K562 (cell line): Measurements from ENCODE around the gene CHST7. TPM values are rescaled to one million over a fixed set of nuclear protein-coding genes. Genes with fewer than 3 reads are reported as not detected.

Source experiments
- ARNT ChIP-seq, 2 experiments: fragments of 450-650 bp; IDR thresholded peaks; 2 replicates each; pipeline ENCODE4 v1.6.1; 2016; ENCODE audit warnings: mild to moderate bottlenecking in 1 of 2
- CREB5 ChIP-seq: fragments of 250-450 bp; sonication (Bioruptor Pico); IDR thresholded peaks from 2 replicates; pipeline ENCODE4 v1.5.0; 2020; ENCODE audit warnings: mild to moderate bottlenecking
- CTCFL ChIP-seq: IDR thresholded peaks from 2 replicates; pipeline ENCODE4 v1.6.1; 2011; ENCODE audit warnings: borderline replicate concordance, low read depth, mild to moderate bottlenecking, moderate library complexity, low read length; ENCODE audit not compliant: insufficient read depth, poor library complexity, severe bottlenecking
- ELF2 ChIP-seq: fragments of 250-450 bp; sonication (Bioruptor Pico); IDR thresholded peaks from 2 replicates; pipeline ENCODE4 v1.5.0; 2021; ENCODE audit warnings: mild to moderate bottlenecking
- ELK3 ChIP-seq: fragments of 450-650 bp; formaldehyde crosslinking; IDR thresholded peaks from 2 replicates; pipeline ENCODE4 v1.4.0; 2020; ENCODE audit warnings: mild to moderate bottlenecking
- MTF1 ChIP-seq: fragments of 250-450 bp; sonication (Bioruptor Pico); IDR thresholded peaks from 2 replicates; pipeline ENCODE4 v1.9.0; 2021; ENCODE audit warnings: moderate library complexity, mild to moderate bottlenecking, inconsistent platforms, borderline replicate concordance
- PCBP1 ChIP-seq: fragments of 200-400 bp; formaldehyde crosslinking; IDR thresholded peaks from 2 replicates; pipeline ENCODE4 v1.6.1; 2018; ENCODE audit warnings: mild to moderate bottlenecking, low read depth, low read length; ENCODE audit not compliant: poor library complexity, severe bottlenecking
- REST ChIP-seq, 2 experiments: fragments of 450-650 bp; formaldehyde crosslinking in 1 of 2; IDR thresholded peaks; 2 replicates each; pipeline versions ENCODE4 v1.4.0 to v1.6.1; 2014 to 2020; ENCODE audit warnings: mild to moderate bottlenecking in 2 of 2, borderline replicate concordance in 1 of 2, low read depth in 1 of 2
- TAF15 ChIP-seq: fragments of 200-400 bp; formaldehyde crosslinking; IDR thresholded peaks from 2 replicates; pipeline ENCODE4 v1.6.1; 2017; ENCODE audit warnings: mild to moderate bottlenecking, low read depth, low read length, moderate library complexity
- THRAP3 ChIP-seq: fragments of 450-650 bp; IDR thresholded peaks from 2 replicates; pipeline ENCODE4 v1.6.1; 2016; ENCODE audit warnings: mild to moderate bottlenecking, inconsistent platforms, borderline replicate concordance
- ZC3H11A ChIP-seq: IDR thresholded peaks from 2 replicates; pipeline ENCODE4 v1.6.1; 2012; ENCODE audit warnings: low read depth, low read length, improper control_type of control experiment
- ZNF79 ChIP-seq: fragments of 250-450 bp; sonication (Bioruptor Pico); IDR thresholded peaks from 2 replicates; pipeline ENCODE4 v1.4.0; 2020; ENCODE audit warnings: low read depth, mild to moderate bottlenecking, moderate library complexity
- polyA plus RNA-seq, 8 experiments: library from polyadenylated mRNA; depleted of rRNA in 4 of 8; stranded (reverse) in 5 of 8; unstranded in 3 of 8; fragments of >200 nt; fragmentation: Nextera tagmentation in 2 of 8; fragmentation: Illumina TruSeq in 1 of 8; extraction: Ambion mirVana in 2 of 8; extraction: Trizol in 1 of 8; gene quantifications; 2 replicates each; pipeline versions ENCODE4 v1.2.1 to v1.2.3, GENCODE V29; 2011 to 2014; ENCODE audit warnings: inconsistent platforms in 1 of 8, missing spikeins in 1 of 8
- total RNA-seq, 7 experiments: library from RNA; depleted of rRNA in 6 of 7; stranded (reverse); fragments of >200 nt in 6 of 7; fragmentation: Illumina TruSeq in 2 of 7; extraction: Trizol in 2 of 7; gene quantifications; 2 replicates each; pipeline versions ENCODE4 v1.2.1 to v1.2.3, GENCODE V29; 2011 to 2021; ENCODE audit warnings: low replicate concordance in 1 of 7

The CHST7 gene
- total and polyA plus RNA-seq, 9 of the 15 experiments (the other 6 are each of a cell fraction or from before 2014, with no cell fraction given): 0.04 to 0.41 (median 0.09) TPM; not detected in 2

- TF ChIP-seq REST (IDR thresholded peaks at IDR 0.05; ENCODE audit: borderline replicate concordance): no peak
- no peak for TF ChIP-seq REST (CRISPR knock-in tag; IDR thresholded peaks at IDR 0.05; ENCODE audit: low read depth)
- no peak for TF ChIP-seq ARNT (IDR thresholded peaks at IDR 0.05)
- no peak for TF ChIP-seq CREB5
- TF ChIP-seq ZC3H11A: no peak
- TF ChIP-seq THRAP3: no peak
- no peak for TF ChIP-seq MTF1 (CRISPR knock-in tag)
- TF ChIP-seq ELF2 (CRISPR knock-in tag): no peak; the same call in 1 of the 2 replicates
- no peak for TF ChIP-seq PCBP1
- TF ChIP-seq TAF15: no peak
- TF ChIP-seq ELK3 (CRISPR knock-in tag): no peak
- TF ChIP-seq CTCFL: peak; percentile 89
- TF ChIP-seq ZNF79: no peak
Measured at GRCh38 chrX:46545111-46546005, 28.2 kb upstream of the CHST7 start, which contains the start of gene ZNF674 (continued).
